ENCODE data around the gene FDCSP. TPM values are rescaled to one million over a fixed set of nuclear protein-coding genes. Genes with fewer than 3 reads are reported as not detected.
"Not testable (repeated sequence)": the region's sequence is repeated elsewhere in the genome, so short reads cannot be mapped to it uniquely, and the experiment has no call there.

FDCSP gene
- total RNA-seq, 1 donor from 2014 or later, result not detected

- DNase-seq (ENCODE audit: low spot score); intact Hi-C loops (cut with DNase I); ATAC-seq: not testable (repeated sequence)
These were observed 4.1 kb upstream of the FDCSP start for GRCh38 chr4:70221818-70222217.

DNA sequence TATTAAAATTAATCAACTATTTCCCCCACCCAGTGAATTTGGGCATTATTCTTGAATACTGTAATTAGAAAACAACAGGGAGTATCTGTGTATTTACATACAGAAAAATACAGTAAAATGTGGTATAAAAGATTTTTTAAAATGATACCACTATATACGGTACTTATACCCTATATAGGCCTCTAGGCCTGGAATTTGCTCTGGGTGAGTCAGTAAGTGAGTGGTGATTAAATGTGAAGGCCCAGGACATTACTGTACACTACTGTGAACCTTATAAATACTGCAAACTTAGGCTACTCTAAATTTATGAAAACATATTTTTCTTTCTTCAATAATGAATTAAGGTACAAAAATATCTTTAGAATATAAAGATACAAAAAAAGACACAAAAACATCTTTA, 10.2 kb downstream of the FDCSP start:
- ATAC-seq (no peak), DNase-seq (ENCODE audit: low spot score) (no peak)
- intact Hi-C loops (cut with DNase I), result no loop called here

DNA sequence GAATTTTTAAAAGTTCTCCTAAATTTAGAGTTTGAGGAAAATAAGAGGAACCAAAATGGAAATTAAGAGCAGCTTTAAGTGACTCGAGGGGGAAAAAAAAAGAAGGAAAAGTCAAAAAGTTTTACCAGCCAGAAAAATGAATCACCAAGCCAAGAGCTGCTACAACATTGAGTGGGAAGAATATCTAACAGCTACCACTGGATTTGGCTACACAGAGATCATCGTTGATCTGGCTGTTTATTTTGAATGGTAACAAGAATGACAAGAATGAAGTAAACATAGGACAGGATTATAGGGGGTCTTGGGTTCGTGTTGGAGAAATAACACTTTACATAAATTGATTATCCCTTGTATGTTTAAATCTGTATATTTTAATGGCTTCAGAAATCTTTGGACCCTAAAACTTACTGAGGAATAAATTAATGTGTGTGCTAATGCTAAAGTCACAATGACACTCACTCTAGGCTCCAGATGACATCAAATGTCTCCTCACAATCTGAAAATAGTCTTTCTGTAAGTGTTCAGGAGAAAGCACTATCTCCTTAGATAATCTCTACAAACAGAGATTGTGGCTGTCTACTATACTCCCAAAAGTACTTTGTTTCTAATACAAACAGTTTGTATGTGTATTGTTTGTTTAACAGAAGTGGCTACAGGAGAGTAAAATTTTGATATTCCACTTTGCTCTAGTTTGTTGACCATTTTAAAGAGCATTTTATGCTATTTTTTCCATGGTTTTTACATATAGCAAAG, 13.4 kb downstream of the FDCSP start:
- ATAC-seq (no peak), DNase-seq (ENCODE audit: low spot score) (no peak)
- intact Hi-C loops (cut with DNase I), result no loop called here

DNA sequence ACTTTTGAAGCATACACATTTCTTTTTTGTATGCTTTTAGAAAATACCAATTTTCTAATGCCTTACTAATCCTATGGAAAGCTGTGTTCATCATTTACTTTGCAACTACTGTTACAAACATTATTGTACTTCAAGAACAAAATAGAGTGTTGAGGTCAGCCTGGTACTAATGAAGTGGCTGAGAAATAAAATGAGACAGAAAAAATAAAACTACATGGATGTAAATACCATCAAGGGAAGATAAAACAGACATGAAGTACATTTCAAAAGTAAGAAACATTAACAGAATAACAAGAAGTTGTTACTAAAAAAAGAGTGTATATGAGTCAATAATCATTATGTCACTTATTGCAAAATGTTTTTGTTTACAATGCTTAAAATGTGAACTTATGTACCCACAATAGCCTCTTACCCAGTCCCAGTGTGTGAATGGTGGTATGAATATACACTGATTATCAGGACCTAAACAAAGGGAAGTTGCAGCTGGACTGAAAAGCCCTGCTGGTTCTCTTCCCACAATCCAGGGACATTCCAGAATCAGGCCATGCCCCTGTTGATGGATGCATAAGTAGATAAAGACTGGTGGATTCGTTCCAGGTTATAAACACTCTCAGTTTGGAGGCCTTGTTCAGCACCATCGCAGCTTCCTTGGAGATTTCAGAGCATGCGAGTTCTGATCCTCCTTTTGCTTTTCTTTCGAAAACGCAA, 14.1 kb downstream of the FDCSP start:
- DNase-seq (ENCODE audit: low spot score), result no peak
- intact Hi-C loops (cut with DNase I), result no loop called here

DNA sequence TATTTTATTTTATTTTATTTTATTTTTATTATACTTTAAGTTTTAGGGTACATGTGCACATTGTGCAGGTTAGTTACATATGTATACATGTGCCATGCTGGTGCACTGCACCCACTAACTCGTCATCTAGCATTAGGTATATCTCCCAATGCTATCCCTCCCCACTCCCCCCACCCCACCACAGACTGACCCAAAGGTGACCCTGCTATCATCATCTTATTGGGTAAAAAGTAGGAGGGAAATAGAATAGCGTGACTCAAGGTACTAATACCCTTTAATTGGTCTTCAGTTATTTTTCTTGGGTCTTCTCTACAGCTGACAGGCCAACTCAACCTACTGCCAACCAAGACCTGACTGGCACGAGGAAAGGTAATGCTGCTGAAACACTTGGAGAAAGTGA, 16.4 kb downstream of the FDCSP start, which contains the start of gene CSN3:
Gene CSN3 (plus strand): TSS at position 301 of the 400 bp plus-strand sequence. CDS start 2,223 bp downstream, outside the sequence.
- DNase-seq (ENCODE audit: low spot score); ATAC-seq; intact Hi-C loops (cut with DNase I): not testable (repeated sequence)

More for the DNA sequence above, 14.1 kb downstream of the FDCSP start:
- ATAC-seq, result no peak

DNA sequence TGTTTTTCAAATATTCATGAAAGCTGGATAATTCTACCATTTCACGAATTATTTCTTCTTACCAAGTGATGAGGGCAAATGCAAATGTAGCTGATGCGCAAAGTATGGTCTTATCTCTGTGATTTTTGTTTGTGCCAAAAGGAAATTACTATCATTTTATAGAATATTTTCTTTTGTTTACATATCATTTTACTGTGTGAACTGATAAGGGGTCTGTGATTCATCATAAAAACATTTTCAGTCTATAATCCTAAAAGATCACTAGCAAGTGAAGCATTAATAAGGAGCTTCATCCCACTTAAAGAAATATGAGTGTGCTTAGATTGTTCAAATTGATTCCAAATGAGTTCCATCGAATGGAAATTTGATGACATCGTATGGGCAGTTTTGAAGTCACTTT, 17.2 kb downstream of the FDCSP start:
- intact Hi-C loops (cut with DNase I), result no loop called here
- DNase-seq (ENCODE audit: low spot score), result no peak
- ATAC-seq, result no peak

- ATAC-seq, result no peak
- no peak for DNase-seq (ENCODE audit: low spot score)
- intact Hi-C loops (cut with DNase I), result no loop called here
These were observed 25.5 kb downstream of the FDCSP start for GRCh38 chr4:70251250-70251944.

- intact Hi-C loops (cut with DNase I), result no loop called here
- no peak for ATAC-seq
- no peak for DNase-seq (ENCODE audit: low spot score)
These were observed 26.0 kb downstream of the FDCSP start for GRCh38 chr4:70251945-70252277.

- ATAC-seq, result no peak
- DNase-seq (ENCODE audit: low spot score), result no peak
- intact Hi-C loops (cut with DNase I), result no loop called here
These were observed 43.8 kb downstream of the FDCSP start for GRCh38 chr4:70269674-70270073.

GRCh38 chr4:70277121-70277520, 51.2 kb downstream of the FDCSP start:
- DNase-seq (ENCODE audit: low spot score), result no peak
- intact Hi-C loops (cut with DNase I), result no loop called here
- ATAC-seq, result no peak

GRCh38 chr4:70280567-70280966, 54.6 kb downstream of the FDCSP start:
- intact Hi-C loops (cut with DNase I), result no loop called here
- DNase-seq (ENCODE audit: low spot score) (no peak), ATAC-seq (no peak)

Other genes starting within 250 kb of the FDCSP start
- not detected for gene STATH, start 230.2 kb upstream of the FDCSP start, total RNA-seq
- gene HTN3, start 197.7 kb upstream of the FDCSP start, total RNA-seq, result not detected
- not detected for gene HTN1, start 175.7 kb upstream of the FDCSP start, total RNA-seq
- gene PRR27, start 71.9 kb upstream of the FDCSP start, total RNA-seq, result not detected
- not detected for gene ODAM, start 30.4 kb upstream of the FDCSP start, total RNA-seq
- gene CSN3, start 16.5 kb downstream of the FDCSP start, total RNA-seq, result not detected
- not detected for gene CABS1, start 108.9 kb downstream of the FDCSP start, total RNA-seq
- gene SMR3A, start 134.6 kb downstream of the FDCSP start, total RNA-seq, result not detected
- gene SMR3B, start 157.0 kb downstream of the FDCSP start, total RNA-seq, result not detected
- not detected for gene OPRPN, start 171.8 kb downstream of the FDCSP start, total RNA-seq
- gene MUC7, start 246.1 kb downstream of the FDCSP start, total RNA-seq, result not detected

Data from sciatic nerve (tissue), 2 donors.